AG09309 (cell line): ENCODE data around the gene USP17L28.
A peak's percentile ranks its signal among the peaks of the same experiment; 100 is the strongest.
"Not testable (repeated sequence)": the region's sequence is repeated elsewhere in the genome, so short reads cannot be mapped to it uniquely, and the experiment has no call there.

ENCODE experiments used
- DNase-seq: peaks from one replicate; pipeline ENCODE4 v3.0.0-alpha.2; 2010; ENCODE audit warnings: low read depth
- H3K4me3 ChIP-seq: 2 replicates; pipeline ENCODE4 v1.5.1; 2011; ENCODE audit warnings: mild to moderate bottlenecking, low read depth, low read length, moderate library complexity; ENCODE audit not compliant: control insufficient read depth
- TF ChIP-seq, protein P1 (sequence below): IDR thresholded peaks from 2 replicates; pipeline ENCODE4 v1.5.1; 2011; ENCODE audit warnings: mild to moderate bottlenecking, low read depth, low read length, inconsistent platforms; ENCODE audit not compliant: insufficient read depth, control insufficient read depth; ENCODE audit errors: missing control alignments

Gene USP17L28, protein sequence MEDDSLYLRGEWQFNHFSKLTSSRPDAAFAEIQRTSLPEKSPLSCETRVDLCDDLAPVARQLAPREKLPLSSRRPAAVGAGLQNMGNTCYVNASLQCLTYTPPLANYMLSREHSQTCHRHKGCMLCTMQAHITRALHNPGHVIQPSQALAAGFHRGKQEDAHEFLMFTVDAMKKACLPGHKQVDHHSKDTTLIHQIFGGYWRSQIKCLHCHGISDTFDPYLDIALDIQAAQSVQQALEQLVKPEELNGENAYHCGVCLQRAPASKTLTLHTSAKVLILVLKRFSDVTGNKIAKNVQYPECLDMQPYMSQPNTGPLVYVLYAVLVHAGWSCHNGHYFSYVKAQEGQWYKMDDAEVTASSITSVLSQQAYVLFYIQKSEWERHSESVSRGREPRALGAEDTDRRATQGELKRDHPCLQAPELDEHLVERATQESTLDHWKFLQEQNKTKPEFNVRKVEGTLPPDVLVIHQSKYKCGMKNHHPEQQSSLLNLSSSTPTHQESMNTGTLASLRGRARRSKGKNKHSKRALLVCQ

GRCh38 chr4:9348593-9348992, at the start of gene USP17L28:
Gene USP17L28 (plus strand): TSS chr4:9348893. CDS start chr4:9348893, 0 bp downstream.
- DNase-seq, H3K4me3 ChIP-seq: not testable (repeated sequence)

- not testable (repeated sequence) for H3K4me3 ChIP-seq, DNase-seq
These were observed 24.5 kb upstream of the USP17L28 start for GRCh38 chr4:9324191-9324590.

DNA sequence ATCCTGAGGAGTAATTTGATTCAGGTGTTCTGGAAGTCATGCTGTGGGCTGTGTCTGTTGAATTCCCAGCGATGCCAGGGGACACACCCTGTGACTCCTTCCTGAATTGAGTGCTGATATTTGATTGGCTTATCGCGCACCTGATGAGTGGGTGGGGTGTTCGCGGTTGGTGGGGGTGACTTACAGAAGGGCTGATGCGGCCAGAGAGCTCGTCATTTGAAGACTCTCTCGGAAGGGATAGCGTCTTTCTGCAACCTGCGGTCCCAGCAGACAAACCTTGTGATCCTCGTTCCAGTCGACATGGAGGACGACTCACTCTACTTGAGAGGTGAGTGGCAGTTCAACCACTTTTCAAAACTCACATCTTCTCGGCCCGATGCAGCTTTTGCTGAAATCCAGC, 23.8 kb upstream of the USP17L28 start, which contains the start of gene USP17L24:
Gene USP17L24 (plus strand): TSS at position 301 of the 400 bp plus-strand sequence. CDS start 0 bp downstream, at position 301.
- H3K4me3 ChIP-seq, DNase-seq: not testable (repeated sequence)

GRCh38 chr4:9329611-9330010, 19.1 kb upstream of the USP17L28 start, which contains the start of gene USP17L25:
Gene USP17L25 (plus strand): TSS chr4:9329911. CDS start chr4:9329911, 0 bp downstream.
- DNase-seq, H3K4me3 ChIP-seq: not testable (repeated sequence)

DNA sequence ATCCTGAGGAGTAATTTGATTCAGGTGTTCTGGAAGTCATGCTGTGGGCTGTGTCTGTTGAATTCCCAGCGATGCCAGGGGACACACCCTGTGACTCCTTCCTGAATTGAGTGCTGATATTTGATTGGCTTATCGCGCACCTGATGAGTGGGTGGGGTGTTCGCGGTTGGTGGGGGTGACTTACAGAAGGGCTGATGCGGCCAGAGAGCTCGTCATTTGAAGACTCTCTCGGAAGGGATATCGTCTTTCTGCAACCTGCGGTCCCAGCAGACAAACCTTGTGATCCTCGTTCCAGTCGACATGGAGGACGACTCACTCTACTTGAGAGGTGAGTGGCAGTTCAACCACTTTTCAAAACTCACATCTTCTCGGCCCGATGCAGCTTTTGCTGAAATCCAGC, 14.3 kb upstream of the USP17L28 start, which contains the start of gene USP17L26:
Gene USP17L26 (plus strand): TSS at position 301 of the 400 bp plus-strand sequence. CDS start 0 bp downstream, at position 301.
- DNase-seq, H3K4me3 ChIP-seq: not testable (repeated sequence)

DNA sequence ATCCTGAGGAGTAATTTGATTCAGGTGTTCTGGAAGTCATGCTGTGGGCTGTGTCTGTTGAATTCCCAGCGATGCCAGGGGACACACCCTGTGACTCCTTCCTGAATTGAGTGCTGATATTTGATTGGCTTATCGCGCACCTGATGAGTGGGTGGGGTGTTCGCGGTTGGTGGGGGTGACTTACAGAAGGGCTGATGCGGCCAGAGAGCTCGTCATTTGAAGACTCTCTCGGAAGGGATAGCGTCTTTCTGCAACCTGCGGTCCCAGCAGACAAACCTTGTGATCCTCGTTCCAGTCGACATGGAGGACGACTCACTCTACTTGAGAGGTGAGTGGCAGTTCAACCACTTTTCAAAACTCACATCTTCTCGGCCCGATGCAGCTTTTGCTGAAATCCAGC, 9.6 kb upstream of the USP17L28 start, which contains the start of gene USP17L5:
Gene USP17L5 (plus strand): TSS at position 301 of the 400 bp plus-strand sequence. CDS start 0 bp downstream, at position 301.
- not testable (repeated sequence) for DNase-seq, H3K4me3 ChIP-seq

- not testable (repeated sequence) for H3K4me3 ChIP-seq, DNase-seq
These were observed 4.8 kb upstream of the USP17L28 start, which contains the start of gene USP17L27 for GRCh38 chr4:9343848-9344247. Gene USP17L27 (plus strand): TSS chr4:9344148. CDS start chr4:9344148, 0 bp downstream.

DNA sequence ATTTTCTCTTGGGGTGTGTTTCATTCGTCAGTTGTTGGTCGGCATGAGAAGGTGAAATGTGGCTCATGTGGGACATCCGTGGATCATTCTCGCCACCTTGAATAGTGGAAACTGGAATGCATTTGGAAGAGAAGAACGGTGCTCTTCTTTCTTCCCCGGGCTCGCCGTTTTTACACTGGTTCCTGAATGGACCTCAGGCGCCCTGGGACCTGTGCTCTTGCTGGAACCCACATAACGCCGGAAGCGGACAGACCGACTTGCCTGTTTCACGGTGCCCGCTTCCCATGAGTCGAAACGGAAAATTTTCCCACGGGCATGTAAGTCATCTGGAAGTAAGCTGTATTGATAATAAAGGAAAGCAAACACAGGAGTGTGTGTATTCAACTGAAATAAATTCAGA, 2.2 kb downstream of the USP17L28 start:
- not testable (repeated sequence) for DNase-seq, H3K4me3 ChIP-seq

DNA sequence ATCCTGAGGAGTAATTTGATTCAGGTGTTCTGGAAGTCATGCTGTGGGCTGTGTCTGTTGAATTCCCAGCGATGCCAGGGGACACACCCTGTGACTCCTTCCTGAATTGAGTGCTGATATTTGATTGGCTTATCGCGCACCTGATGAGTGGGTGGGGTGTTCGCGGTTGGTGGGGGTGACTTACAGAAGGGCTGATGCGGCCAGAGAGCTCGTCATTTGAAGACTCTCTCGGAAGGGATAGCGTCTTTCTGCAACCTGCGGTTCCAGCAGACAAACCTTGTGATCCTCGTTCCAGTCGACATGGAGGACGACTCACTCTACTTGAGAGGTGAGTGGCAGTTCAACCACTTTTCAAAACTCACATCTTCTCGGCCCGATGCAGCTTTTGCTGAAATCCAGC, 4.6 kb downstream of the USP17L28 start, which contains the start of gene USP17L29:
Gene USP17L29 (plus strand): TSS at position 301 of the 400 bp plus-strand sequence. CDS start 0 bp downstream, at position 301.
- not testable (repeated sequence) for DNase-seq, H3K4me3 ChIP-seq

- DNase-seq, H3K4me3 ChIP-seq: not testable (repeated sequence)
These were observed 14.1 kb downstream of the USP17L28 start, which contains the start of gene USP17L30 for GRCh38 chr4:9362829-9363228. Gene USP17L30 (plus strand): TSS chr4:9363129. CDS start chr4:9363129, 0 bp downstream.

DNA sequence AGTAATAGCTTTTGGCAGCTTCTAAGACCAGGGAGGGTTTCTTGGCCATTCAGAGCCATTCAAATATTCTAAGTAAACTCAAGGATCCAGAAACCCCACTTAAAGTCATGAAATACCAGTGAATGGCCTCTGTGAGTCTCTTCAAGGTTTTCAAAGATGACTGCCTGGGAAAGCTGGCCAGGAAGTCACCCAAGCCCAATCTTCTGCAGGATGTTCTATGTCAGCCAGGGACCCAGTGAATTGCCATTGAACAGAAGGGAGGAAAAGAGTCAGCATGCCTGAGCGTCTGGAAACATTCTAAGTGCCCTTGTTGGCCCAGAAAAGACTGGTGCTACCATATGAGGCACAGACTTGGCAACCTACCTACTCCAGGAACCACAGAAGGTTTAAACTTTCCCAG, 31.2 kb downstream of the USP17L28 start:
- DNase-seq, H3K4me3 ChIP-seq: not testable (repeated sequence)

DNA sequence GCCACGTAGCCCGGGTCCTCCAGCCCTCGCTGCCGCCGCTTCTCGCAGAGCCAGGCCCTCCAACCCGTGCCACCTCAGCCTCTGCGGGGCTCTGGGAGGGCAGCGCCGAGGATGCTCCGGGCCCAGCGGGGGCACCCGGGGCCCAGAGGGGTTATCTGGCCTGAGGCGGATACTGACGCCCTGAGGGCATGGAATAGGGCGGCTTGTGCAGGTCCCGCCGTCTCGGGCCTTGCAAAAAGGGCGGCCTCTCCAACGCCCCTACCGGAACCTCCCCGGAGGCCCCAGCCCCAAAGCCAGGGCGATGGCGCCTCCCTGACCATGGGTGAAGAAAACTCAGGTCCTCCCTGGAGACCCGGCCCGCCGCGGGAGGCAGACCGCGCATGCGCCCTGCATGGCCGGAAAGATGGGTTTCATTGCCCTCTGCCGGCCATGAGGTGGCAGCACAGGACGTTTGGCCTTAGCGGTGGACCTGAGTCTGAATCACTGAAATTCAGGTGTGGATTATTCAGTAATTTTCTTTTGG, 32.4 kb downstream of the USP17L28 start:
- H3K4me3 ChIP-seq, result peak overlapping the region; percentile 31
- not testable (repeated sequence) for DNase-seq
- TF ChIP-seq, protein P1, sequence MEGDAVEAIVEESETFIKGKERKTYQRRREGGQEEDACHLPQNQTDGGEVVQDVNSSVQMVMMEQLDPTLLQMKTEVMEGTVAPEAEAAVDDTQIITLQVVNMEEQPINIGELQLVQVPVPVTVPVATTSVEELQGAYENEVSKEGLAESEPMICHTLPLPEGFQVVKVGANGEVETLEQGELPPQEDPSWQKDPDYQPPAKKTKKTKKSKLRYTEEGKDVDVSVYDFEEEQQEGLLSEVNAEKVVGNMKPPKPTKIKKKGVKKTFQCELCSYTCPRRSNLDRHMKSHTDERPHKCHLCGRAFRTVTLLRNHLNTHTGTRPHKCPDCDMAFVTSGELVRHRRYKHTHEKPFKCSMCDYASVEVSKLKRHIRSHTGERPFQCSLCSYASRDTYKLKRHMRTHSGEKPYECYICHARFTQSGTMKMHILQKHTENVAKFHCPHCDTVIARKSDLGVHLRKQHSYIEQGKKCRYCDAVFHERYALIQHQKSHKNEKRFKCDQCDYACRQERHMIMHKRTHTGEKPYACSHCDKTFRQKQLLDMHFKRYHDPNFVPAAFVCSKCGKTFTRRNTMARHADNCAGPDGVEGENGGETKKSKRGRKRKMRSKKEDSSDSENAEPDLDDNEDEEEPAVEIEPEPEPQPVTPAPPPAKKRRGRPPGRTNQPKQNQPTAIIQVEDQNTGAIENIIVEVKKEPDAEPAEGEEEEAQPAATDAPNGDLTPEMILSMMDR, result peak; percentile 11
